Ishikawa (cell line): ENCODE results near the gene MYL12B.

ENCODE experiments used
- CEBPB ChIP-seq: IDR thresholded peaks from 2 replicates; pipeline ENCODE4 v1.6.1; 2012
- CREB1 ChIP-seq: IDR thresholded peaks from 2 replicates; pipeline ENCODE4 v1.6.1; 2012; ENCODE audit warnings: low read depth
- EGR1 ChIP-seq: IDR thresholded peaks from 2 replicates; pipeline ENCODE4 v1.6.1; 2012
- EP300 ChIP-seq: IDR thresholded peaks from 2 replicates; pipeline ENCODE4 v1.6.1; 2012; ENCODE audit warnings: borderline replicate concordance
- NFIC ChIP-seq: IDR thresholded peaks from 2 replicates; pipeline ENCODE4 v1.6.1; 2012
- REST ChIP-seq: IDR thresholded peaks from 2 replicates; pipeline ENCODE4 v1.6.1; 2012; ENCODE audit warnings: low read depth, mild to moderate bottlenecking
- TAF1 ChIP-seq: IDR thresholded peaks from 2 replicates; pipeline ENCODE4 v1.6.1; 2012; ENCODE audit warnings: low read depth, mild to moderate bottlenecking
- TCF12 ChIP-seq: IDR thresholded peaks from 2 replicates; pipeline ENCODE4 v1.6.1; 2012; ENCODE audit warnings: low read depth
- YY1 ChIP-seq: IDR thresholded peaks from 2 replicates; pipeline ENCODE4 v1.6.1; 2012; ENCODE audit warnings: low read depth
- TF ChIP-seq, protein P1 (sequence below): IDR thresholded peaks from 2 replicates; pipeline ENCODE4 v1.6.1; 2012

DNA sequence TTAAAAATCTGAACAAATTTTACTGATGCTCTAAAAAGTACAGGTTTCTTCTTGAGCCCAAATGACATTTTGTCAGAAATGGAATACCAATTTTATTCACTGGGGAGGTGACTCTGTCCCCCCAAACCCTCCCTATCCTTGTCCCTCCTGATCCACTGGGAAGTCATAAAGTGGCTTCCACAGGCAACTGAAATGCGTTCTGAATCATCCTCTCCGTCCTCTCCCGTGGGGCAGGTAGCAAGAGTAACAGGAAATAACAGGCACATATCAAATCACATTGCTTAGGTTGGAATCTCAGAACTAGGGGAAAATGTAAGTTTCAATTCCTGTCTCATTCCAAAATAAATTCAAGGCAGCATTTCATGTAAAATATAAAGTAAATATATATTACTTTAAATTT lies 44.5 kb downstream of the MYL12B start:
- TF ChIP-seq, protein P1, sequence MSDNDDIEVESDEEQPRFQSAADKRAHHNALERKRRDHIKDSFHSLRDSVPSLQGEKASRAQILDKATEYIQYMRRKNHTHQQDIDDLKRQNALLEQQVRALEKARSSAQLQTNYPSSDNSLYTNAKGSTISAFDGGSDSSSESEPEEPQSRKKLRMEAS: no peak
- TF ChIP-seq YY1 (no peak), TCF12 (no peak), TAF1 (no peak), EGR1 (no peak), REST (no peak), CEBPB (no peak), NFIC (no peak), EP300 (no peak), CREB1 (no peak)
